PFSK-1 (cell line): Measurements from ENCODE around the gene GEMIN8.

Experiments
- POLR2AphosphoS5 ChIP-seq: IDR thresholded peaks from 2 replicates; pipeline ENCODE4 v1.6.1; 2012; ENCODE audit warnings: low read depth, mild to moderate bottlenecking, control low read depth, low read length, moderate library complexity
- SIN3A ChIP-seq: IDR thresholded peaks from 2 replicates; pipeline ENCODE4 v1.6.1; 2012; ENCODE audit warnings: mild to moderate bottlenecking, low read length, moderate library complexity, borderline replicate concordance; ENCODE audit not compliant: insufficient read depth

- TF ChIP-seq POLR2AphosphoS5 (no peak), SIN3A (no peak)
These were observed 39.4 kb downstream of the GEMIN8 start for GRCh38 chrX:13990126-13990800.
